Upper lobe of left lung (tissue), 6 donors: Measurements from ENCODE around the gene TAC4. TPM values are rescaled to one million over a fixed set of nuclear protein-coding genes. Genes with fewer than 3 reads are reported as not detected.

ENCODE experiments used
- ATAC-seq, 2 donors: fragments of 200-7000 bp; cut with Tn5 transposase; one replicate each; pipeline ENCODE4 v1.9.1; 2022; ENCODE audit warnings: mild to moderate bottlenecking in 2 of 2, moderate library complexity in 2 of 2; ENCODE audit not compliant: low FRiP score in 2 of 2
- DNase-seq, 2 donors: peaks; one replicate each; pipeline ENCODE4 v3.0.0-alpha.2; 2019 to 2020
- H3K27ac ChIP-seq, 4 donors: fragments of 200-600 bp; sonication (generic); one replicate each; pipeline ENCODE4 v1.5.1; 2016 to 2019
- H3K27me3 ChIP-seq, 4 donors: fragments of 200-600 bp; sonication (generic); one replicate each; pipeline ENCODE4 v1.5.1; 2017 to 2019
- H3K36me3 ChIP-seq, 4 donors: fragments of 200-600 bp; sonication (generic); one replicate each; pipeline ENCODE4 v1.5.1; 2016 to 2019
- H3K4me1 ChIP-seq, 4 donors: fragments of 200-600 bp; sonication (generic); one replicate each; pipeline ENCODE4 v1.5.1; 2018 to 2019
- H3K4me3 ChIP-seq, 4 donors: fragments of 200-600 bp; sonication (generic); one replicate each; pipeline ENCODE4 v1.5.1; 2017 to 2019; ENCODE audit warnings: mild to moderate bottlenecking in 2 of 4, moderate library complexity in 1 of 4
- H3K9me3 ChIP-seq, 4 donors: fragments of 200-600 bp; sonication (generic); one replicate each; pipeline ENCODE4 v1.5.1; 2018 to 2019
- CTCF ChIP-seq, 6 experiments: fragments of 450-650 bp in 4 of 6; fragments of 200-600 bp in 2 of 6; sonication (generic) in 2 of 6; IDR thresholded peaks; one replicate each; pipeline ENCODE4 v1.5.1; 2016 to 2019; ENCODE audit warnings: antibody characterized with exemption in 6 of 6
- EP300 ChIP-seq, 4 donors: sonication (generic); formaldehyde crosslinking; IDR thresholded peaks; one replicate each; pipeline ENCODE4 v1.5.1; 2017; ENCODE audit warnings: antibody characterized with exemption in 4 of 4, control low read depth in 2 of 4
- POLR2A ChIP-seq, 4 donors: fragments of 450-650 bp; IDR thresholded peaks; one replicate each; pipeline ENCODE4 v1.5.1; 2016 to 2017; ENCODE audit warnings: antibody characterized with exemption in 4 of 4, mild to moderate bottlenecking in 2 of 4
- POLR2AphosphoS5 ChIP-seq, 2 donors: sonication (generic); formaldehyde crosslinking; IDR thresholded peaks; one replicate each; pipeline ENCODE4 v1.5.1; 2017; ENCODE audit warnings: antibody characterized with exemption in 2 of 2
- WGBS, 2 donors: methylation state at CpG; one replicate each; pipeline ENCODE4 v1.1.5; 2017 to 2018; 5-methylcytosine and 5-hydroxymethylcytosine counted together
- total RNA-seq, 6 donors: library from RNA; depleted of rRNA in 4 of 6; stranded (reverse); fragments of >200 nt in 4 of 6; gene quantifications; one replicate each; pipeline versions ENCODE4 v1.1.0 to v1.2.1, GENCODE V29; 2016 to 2021
- donor health status: DM: no; HTN: no; CAD: no; lungs with moderate emphysema.
- donor health status: DM: no; HTN: yes; CAD: no; lungs with severe emphysema.

TAC4 gene
- total RNA-seq, 6 donors from 2014 or later, result not detected

- peaks cover 36 to 93% (median 66%) of the 10 kb centered on the region in 4 donors for H3K36me3 ChIP-seq
- TF ChIP-seq POLR2A (IDR thresholded peaks at IDR 0.05) (no peak), EP300 (IDR thresholded peaks at IDR 0.05) (no peak), POLR2AphosphoS5 (IDR thresholded peaks at IDR 0.05) (no peak), CTCF (IDR thresholded peaks at IDR 0.05) (no peak)
- peaks cover 0 to 17% (median 14%) of the 10 kb centered on the region in 4 donors for H3K4me1 ChIP-seq
- no peaks in the 10 kb centered on the region for H3K27me3 ChIP-seq
- 57 to 93% methylated on average over 2 of the region's 2 CpGs for WGBS, 2 donors
- H3K27ac ChIP-seq, result no peak overlapping the region
- no peak overlapping the region for H3K4me3 ChIP-seq
- DNase-seq (no peak), ATAC-seq (no peak)
- no peaks in the 10 kb centered on the region for H3K9me3 ChIP-seq
Measured at GRCh38 chr17:49825645-49826044, 22.2 kb downstream of the TAC4 start.

- WGBS, 2 donors, result 90 to 97% methylated on average over 2 of the region's 2 CpGs
- Histone ChIP-seq H3K9me3 (no peaks in the 10 kb centered on the region), H3K4me3 (no peak overlapping the region), H3K27me3 (no peaks in the 10 kb centered on the region), H3K4me1 (peaks cover 8 to 24% (median 19%) of the 10 kb centered on the region in 4 donors), H3K27ac (no peak overlapping the region), H3K36me3 (peaks cover 36 to 94% (median 72%) of the 10 kb centered on the region in 4 donors)
- ATAC-seq (no peak), DNase-seq (no peak)
- TF ChIP-seq POLR2AphosphoS5 (IDR thresholded peaks at IDR 0.05), result no peak
- TF ChIP-seq EP300 (IDR thresholded peaks at IDR 0.05), result no peak
- no peak for TF ChIP-seq CTCF (IDR thresholded peaks at IDR 0.05)
- no peak for TF ChIP-seq POLR2A (IDR thresholded peaks at IDR 0.05)
Measured at GRCh38 chr17:49823614-49824013, 24.3 kb downstream of the TAC4 start.

GRCh38 chr17:49822829-49823228 is 25.0 kb downstream of the TAC4 start:
- peaks cover 40 to 94% (median 80%) of the 10 kb centered on the region in 4 donors for H3K36me3 ChIP-seq
- DNase-seq (no peak), ATAC-seq (peak in 1 of 2 donors; percentile 92)
- no peak overlapping the region for H3K27ac ChIP-seq
- H3K27me3 ChIP-seq, result no peaks in the 10 kb centered on the region
- no peak for TF ChIP-seq EP300 (IDR thresholded peaks at IDR 0.05)
- no peak for TF ChIP-seq CTCF (IDR thresholded peaks at IDR 0.05)
- TF ChIP-seq POLR2A (IDR thresholded peaks at IDR 0.05), result no peak
- TF ChIP-seq POLR2AphosphoS5 (IDR thresholded peaks at IDR 0.05), result no peak
- no peaks in the 10 kb centered on the region for H3K9me3 ChIP-seq
- H3K4me1 ChIP-seq, result peaks cover 12 to 24% (median 19%) of the 10 kb centered on the region in 4 donors
- no peak overlapping the region for H3K4me3 ChIP-seq
- 66 to 71% methylated on average over 2 of the region's 2 CpGs for WGBS, 2 donors

- peak in 1 of 2 donors; percentile 62 for DNase-seq
- ATAC-seq, result no peak
- peaks cover 36 to 94% (median 77%) of the 10 kb centered on the region in 4 donors for H3K36me3 ChIP-seq
Measured at GRCh38 chr17:49821916-49822315, 26.0 kb downstream of the TAC4 start.

More at GRCh38 chr17:49821916-49822315, 26.0 kb downstream of the TAC4 start:
- Histone ChIP-seq H3K4me3 (no peak overlapping the region), H3K27me3 (no peaks in the 10 kb centered on the region), H3K27ac (peak overlapping the region in 1 of 4 donors; percentile 38), H3K9me3 (no peaks in the 10 kb centered on the region), H3K4me1 (peaks cover 12 to 24% (median 20%) of the 10 kb centered on the region in 4 donors)
- TF ChIP-seq CTCF (IDR thresholded peaks at IDR 0.05), result no peak
- no peak for TF ChIP-seq EP300 (IDR thresholded peaks at IDR 0.05)
- TF ChIP-seq POLR2AphosphoS5 (IDR thresholded peaks at IDR 0.05), result no peak
- TF ChIP-seq POLR2A (IDR thresholded peaks at IDR 0.05), result no peak
- WGBS, 2 donors, result 71 to 81% methylated on average over 1 of the region's 1 CpG
